Heart left ventricle (tissue), 16 donors: ENCODE results near the gene UBE2E2. TPM values are rescaled to one million over a fixed set of nuclear protein-coding genes. Genes with fewer than 3 reads are reported as not detected.

Experiments used
- ATAC-seq, 4 donors: fragments of 200-7000 bp; cut with Tn5 transposase; one replicate each; pipeline ENCODE4 v1.9.1; 2020 to 2022; ENCODE audit warnings: moderate library complexity in 4 of 4, mild to moderate bottlenecking in 3 of 4, moderate number of reproducible peaks in 1 of 4
- DNase-seq, 5 donors: peaks; one replicate each; pipeline ENCODE4 v3.0.0-alpha.2; 2020
- H3K27ac ChIP-seq, 12 donors: fragments of 200-600 bp; sonication (generic) in 4 of 12; one replicate each; pipeline versions ENCODE4 v1.5.0 to v1.8.0; 2016 to 2022; ENCODE audit warnings: mild to moderate bottlenecking in 2 of 12
- H3K27me3 ChIP-seq, 9 donors: fragments of 200-600 bp; sonication (generic) in 2 of 9; one replicate each; pipeline versions ENCODE4 v1.5.1 to v1.8.0; 2016 to 2022; ENCODE audit warnings: mild to moderate bottlenecking in 3 of 9
- H3K36me3 ChIP-seq, 9 donors: fragments of 200-600 bp; sonication (generic) in 2 of 9; one replicate each; pipeline versions ENCODE4 v1.5.0 to v1.8.0; 2018 to 2022; ENCODE audit warnings: mild to moderate bottlenecking in 2 of 9
- H3K4me1 ChIP-seq, 12 donors: fragments of 200-600 bp; sonication (generic) in 4 of 12; one replicate each; pipeline versions ENCODE4 v1.5.0 to v1.8.0; 2016 to 2022; ENCODE audit warnings: mild to moderate bottlenecking in 3 of 12
- H3K4me3 ChIP-seq, 12 donors: fragments of 200-600 bp; sonication (generic) in 4 of 12; one replicate each; pipeline versions ENCODE4 v1.5.0 to v1.8.0; 2017 to 2022; ENCODE audit warnings: mild to moderate bottlenecking in 9 of 12, moderate library complexity in 4 of 12
- H3K9me3 ChIP-seq, 12 donors: fragments of 200-600 bp; sonication (generic) in 4 of 12; one replicate each; pipeline versions ENCODE4 v1.5.0 to v1.8.0; 2016 to 2022; ENCODE audit warnings: mild to moderate bottlenecking in 1 of 12
- CTCF ChIP-seq, 12 donors: fragments of 200-600 bp; sonication (generic) in 4 of 12; IDR thresholded peaks; one replicate each; pipeline versions ENCODE4 v1.5.0 to v1.8.0; 2018 to 2022; ENCODE audit warnings: antibody characterized with exemption in 12 of 12, mild to moderate bottlenecking in 5 of 12
- POLR2A ChIP-seq, 2 donors: fragments of 450-650 bp; IDR thresholded peaks; one replicate each; pipeline ENCODE4 v1.6.1; 2017; ENCODE audit warnings: antibody characterized with exemption in 2 of 2, mild to moderate bottlenecking in 2 of 2, moderate library complexity in 2 of 2
- WGBS, 4 donors: extraction: QIAGEN DNeasy Blood & Tissue Kit in 2 of 4; methylation state at CpG; one replicate each; pipeline versions ENCODE4 v1.1.5 to v1.1.7; 2013 to 2018; 5-methylcytosine and 5-hydroxymethylcytosine counted together
- intact Hi-C, 10 donors: fragments of 100-400 bp; cut with DNase I; formaldehyde crosslinking; loops; one replicate each; pipeline versions ENCODE4 v1.11.1 to v1.14.2; 2022
- polyA plus RNA-seq, 2 donors: library from polyadenylated mRNA; stranded (reverse); fragments of 200-250 nt; gene quantifications; one replicate each; pipeline ENCODE4 v1.2.3, GENCODE V29; 2013
- total RNA-seq, 9 donors: library from RNA; depleted of rRNA in 2 of 9; stranded (reverse); fragments of >200 nt in 2 of 9; fragmentation: NEBNext Ultra II Directional in 3 of 9; extraction: Animal tissue kit (Norgen Biotek cat#: 25700) in 3 of 9; gene quantifications; one replicate each; pipeline versions ENCODE4 v1.1.0 to v1.2.4, GENCODE V29; 2016 to 2023
- donor health status: ischemic (EF 13 %, LVEDD 7.1; RV severe dilation, severe dysfunction).
- donor health status: healthy with polysubstance abuse.
- donor health status: DM: no; HTN: yes; CAD: no.
- donor health status: DM: no; HTN: no; CAD: no.
- donor health status: ischemic (EF 25% LVEDD 6.9; RV normal size, moderate dysfunction).
- donor health status: ischemic (EF 25% LVEDD 5.7; RV mildly dilated, moderate dysfunction).
- donor health status: healthy.
- donor health status: DM: yes; HTN: yes; CAD: no.
- donor health status: ischemic (EF 35%, LVEDD 5.7; RV mildly dilated, moderate dysfunction).
- donor health status: nonischemic (EF 11% LVEDD 7.7; RV severe dilation, severe dysfunction).
- donor health status: DM: yes; HTN: yes; CAD: no.
- donor health status: PGD.
- donor health status: ischemic (EF 29% LVEDD 5.4; RV normal size, mild dysfunction).
- donor health status: nonischemic (EF 23%, LVEDD 6.1; RV moderate dilation, normal function).

The UBE2E2 gene
- total and polyA plus RNA-seq, 11 donors, result 21.9 to 63.9 (median 50.8) TPM

- no peak for DNase-seq
- TF ChIP-seq CTCF (IDR thresholded peaks at IDR 0.05) (no peak), POLR2A (IDR thresholded peaks at IDR 0.05) (no peak)
- Histone ChIP-seq H3K27me3 (no peaks in the 10 kb centered on the region), H3K9me3 (no peaks in the 10 kb centered on the region), H3K36me3 (no peaks in the 10 kb centered on the region), H3K4me3 (no peak overlapping the region), H3K27ac (no peak overlapping the region), H3K4me1 (peaks cover 0 to 14% (median 8%) of the 10 kb centered on the region in 12 donors)
- no peak for ATAC-seq
- 90 to 93% (median 91%) methylated on average over 2 of the region's 2 CpGs for WGBS, 4 donors
- intact Hi-C loops, result no loop called here
Measured at GRCh38 chr3:23566499-23566898, 363.4 kb downstream of the UBE2E2 start.

GRCh38 chr3:23567917-23568316, 364.8 kb downstream of the UBE2E2 start:
- Histone ChIP-seq H3K27ac (peak overlapping the region in 3 of 12 donors; percentile 23 to 62 (median 36)), H3K9me3 (no peaks in the 10 kb centered on the region), H3K36me3 (no peaks in the 10 kb centered on the region), H3K4me3 (no peak overlapping the region), H3K4me1 (peaks cover 0 to 14% (median 8%) of the 10 kb centered on the region in 12 donors), H3K27me3 (no peaks in the 10 kb centered on the region)
- no peak for TF ChIP-seq CTCF (IDR thresholded peaks at IDR 0.05)
- peak; percentile 55 to 94 (median 93) for ATAC-seq
- 0 to 9% (median 7%) methylated on average over 3 of the region's 3 CpGs for WGBS, 4 donors
- intact Hi-C loops, result no loop called here
- DNase-seq, result peak in 3 of 5 donors; percentile 25 to 39 (median 32)

- no peak for DNase-seq
- Histone ChIP-seq H3K36me3 (no peaks in the 10 kb centered on the region), H3K27ac (no peak overlapping the region), H3K4me3 (no peak overlapping the region), H3K27me3 (no peaks in the 10 kb centered on the region), H3K4me1 (no peaks in the 10 kb centered on the region), H3K9me3 (peaks cover 0 to 9% (median 0%) of the 10 kb centered on the region in 12 donors)
- intact Hi-C loops, result no loop called here
- TF ChIP-seq CTCF (IDR thresholded peaks at IDR 0.05) (no peak), POLR2A (IDR thresholded peaks at IDR 0.05) (no peak)
- WGBS, 4 donors, result 77 to 98% (median 96%) methylated on average over 3 of the region's 3 CpGs
- ATAC-seq, result no peak
Measured at GRCh38 chr3:23573827-23574226, 370.7 kb downstream of the UBE2E2 start.

GRCh38 chr3:23574822-23575315, 371.7 kb downstream of the UBE2E2 start:
- no peak overlapping the region for H3K4me3 ChIP-seq
- no peak overlapping the region for H3K27ac ChIP-seq
- WGBS, 4 donors, result 93 to 100% (median 100%) methylated on average over 1 of the region's 1 CpG
- intact Hi-C loops, result no loop called here
- peaks cover 0 to 9% (median 0%) of the 10 kb centered on the region in 12 donors for H3K9me3 ChIP-seq
- no peaks in the 10 kb centered on the region for H3K36me3 ChIP-seq
- H3K4me1 ChIP-seq, result no peaks in the 10 kb centered on the region
- DNase-seq, result no peak
- no peak for ATAC-seq
- no peaks in the 10 kb centered on the region for H3K27me3 ChIP-seq
- TF ChIP-seq CTCF (IDR thresholded peaks at IDR 0.05) (no peak), POLR2A (IDR thresholded peaks at IDR 0.05) (no peak)
